ENCODE measurements around the gene CHAMP1. TPM values are rescaled to one million over a fixed set of nuclear protein-coding genes. Genes with fewer than 3 reads are reported as not detected.

Gene CHAMP1
- total and polyA plus RNA-seq, 2 of the 4 experiments (the other 2 are of a cell fraction) = 13.3 to 32.7 TPM

DNA sequence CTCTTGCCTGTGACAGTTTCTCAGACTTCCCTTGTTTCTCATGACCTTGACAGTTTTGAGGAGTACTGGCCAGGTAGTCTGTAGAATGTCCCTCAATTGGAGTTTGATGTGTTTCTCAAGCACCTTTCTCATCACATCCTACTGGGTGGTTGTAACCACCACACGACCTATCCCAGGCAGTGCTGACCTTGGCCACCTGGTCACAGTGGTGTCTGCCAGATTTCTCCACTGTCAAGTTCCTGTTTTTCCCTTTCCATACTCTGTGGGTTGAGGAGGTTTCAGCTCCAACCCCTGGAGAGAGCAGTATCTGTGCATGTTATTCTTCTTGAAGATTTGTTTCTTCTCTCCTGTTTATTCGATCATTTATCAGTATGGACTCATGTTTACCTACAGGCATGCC is 41.3 kb upstream of the CHAMP1 start:
- H3K9me1 ChIP-seq (ENCODE audit: insufficient read depth, low read length) = peaks cover 15% of the 10 kb centered on the region
- peaks cover 27 to 52% of the 10 kb centered on the region in 2 experiments; a peak in 3 of 4 replicates for H3K79me1 ChIP-seq (ENCODE audit: low read depth in 1 of 2, low read length in 2 of 2)
- ChIA-PET POLR2A (ENCODE audit: unreplicated experiment) (no interaction called here), CTCF (no interaction called here)
- no peak overlapping the region for H3K4me3 ChIP-seq (ENCODE audit: insufficient read depth, low read depth, low read length)
- H3K14ac ChIP-seq (replicated peaks; ENCODE audit: low read depth, low read length) = no peak overlapping the region
- no peak overlapping the region for H2BK15ac ChIP-seq (ENCODE audit: low read depth, low read length)
- no peak overlapping the region for H4K8ac ChIP-seq (ENCODE audit: low read depth in 2 of 2, low read length in 2 of 2)
- TF ChIP-seq NFE2L2 (IDR thresholded peaks at IDR 0.05; ENCODE audit: low read depth, low read length) (no peak), RCOR1 (IDR thresholded peaks at IDR 0.05; ENCODE audit: insufficient replicate concordance, low read length) (no peak), SMC3 (IDR thresholded peaks at IDR 0.05; ENCODE audit: low read depth, low read length) (no peak), MAFK (IDR thresholded peaks at IDR 0.05; ENCODE audit: low read depth, low read length) (no peak), RAD21 (IDR thresholded peaks at IDR 0.05; ENCODE audit: low read length) (no peak), RFX5 (IDR thresholded peaks at IDR 0.05; ENCODE audit: low read depth, low read length) (no peak), CTCF (conservative IDR thresholded peaks at IDR 0.05; ENCODE audit: low read depth, low read length) (no peak), ELK1 (IDR thresholded peaks at IDR 0.05; ENCODE audit: borderline replicate concordance, low read depth, low read length) (no peak)
- ATAC-seq (ENCODE audit: low read depth) (no peak), DNase-seq (no peak)
- H4K91ac ChIP-seq (ENCODE audit: insufficient read depth, low read depth, low read length) = no peak overlapping the region
- H3K9ac ChIP-seq (ENCODE audit: low read depth, low read length) = no peak overlapping the region
- H3K9me3 ChIP-seq (ENCODE audit: control insufficient read depth, insufficient read depth, low read length) = no peaks in the 10 kb centered on the region
- peaks cover 43% of the 10 kb centered on the region for H3K36me3 ChIP-seq (ENCODE audit: control insufficient read depth, insufficient read depth, low read length)
- no peak overlapping the region for H3K4ac ChIP-seq (ENCODE audit: low read depth, low read length)
- BruUV-seq (replicated peaks) = no TSS peak
- dilution Hi-C loops (cut with HindIII; ENCODE audit: low sequenced_read_pairs, unreplicated experiment) (no loop called here), intact Hi-C loops (cut with micrococcal nuclease) (no loop called here), in situ Hi-C loops (cut with MboI; ENCODE audit: low sequenced_read_pairs) (no loop called here)
- no peak overlapping the region for H2AK5ac ChIP-seq (ENCODE audit: low read depth, low read length)
- no peak overlapping the region for H3K18ac ChIP-seq (ENCODE audit: low read depth, low read length)
- no peak overlapping the region for H3K27ac ChIP-seq (ENCODE audit: insufficient read depth, low read length)
- H2BK120ac ChIP-seq (ENCODE audit: low read depth, low read length) = no peak overlapping the region
- H2AFZ ChIP-seq (replicated peaks; ENCODE audit: low read length, poor library complexity) = no peak overlapping the region
- H2BK5ac ChIP-seq (ENCODE audit: low read depth, low read length, poor library complexity, severe bottlenecking) = no peak overlapping the region
- no peak overlapping the region for H4K5ac ChIP-seq (ENCODE audit: low read depth, low read length)
- no peak overlapping the region for H3K23ac ChIP-seq (ENCODE audit: low read depth, low read length)
- H2AK9ac ChIP-seq (replicated peaks; ENCODE audit: low read depth, low read length, poor library complexity) = no peak overlapping the region
- H3K4me1 ChIP-seq (ENCODE audit: control insufficient read depth, insufficient read depth, low read length) = no peaks in the 10 kb centered on the region; the same call in 1 of the 2 replicates
- no peak overlapping the region for H3K56ac ChIP-seq (ENCODE audit: extremely low read depth, insufficient read depth, low read length)
- no CpG with 5 or more reads among the region's 2 CpGs for WGBS, 2 experiments (ENCODE audit: extremely low coverage in 2 of 2, insufficient read length in 1 of 2)
- H3K4me2 ChIP-seq (ENCODE audit: low read depth, low read length) = no peak overlapping the region
- H3K27me3 ChIP-seq (ENCODE audit: control insufficient read depth, insufficient read depth, low read length) = no peaks in the 10 kb centered on the region
- H2BK20ac ChIP-seq (ENCODE audit: low read depth, low read length) = no peak overlapping the region
- no peaks in the 10 kb centered on the region for H4K20me1 ChIP-seq (ENCODE audit: insufficient read depth, low read length)

All from IMR-90 (cell line).